Neuronal stem cell (in vitro differentiated cells): ENCODE measurements around the gene CWC27.
"Not testable (repeated sequence)": the region's sequence is repeated elsewhere in the genome, so short reads cannot be mapped to it uniquely, and the experiment has no call there.

ENCODE experiments used
- DNase-seq: peaks from one replicate; pipeline ENCODE4 v3.0.0-alpha.2; 2013; ENCODE audit warnings: low spot score
- H2AFZ ChIP-seq: one replicate; pipeline ENCODE4 v1.6.1; 2013; ENCODE audit warnings: mild to moderate bottlenecking, low read length, inconsistent platforms
- H2AK5ac ChIP-seq: 2 replicates; pipeline ENCODE4 v1.6.1; 2013; ENCODE audit warnings: low read depth, mild to moderate bottlenecking, inconsistent platforms, low read length, moderate library complexity, mixed read lengths
- H2BK120ac ChIP-seq: 2 replicates; pipeline ENCODE4 v1.6.1; 2013; ENCODE audit warnings: low read depth, mild to moderate bottlenecking, inconsistent platforms, low read length, moderate library complexity, mixed read lengths
- H2BK12ac ChIP-seq: one replicate; pipeline ENCODE4 v1.6.1; 2013; ENCODE audit warnings: low read length, inconsistent platforms
- H2BK15ac ChIP-seq: 2 replicates; pipeline ENCODE4 v1.6.1; 2013; ENCODE audit warnings: mild to moderate bottlenecking, low read length, inconsistent platforms, mixed read lengths
- H2BK5ac ChIP-seq: one replicate; pipeline ENCODE4 v1.6.1; 2013; ENCODE audit warnings: inconsistent platforms, mild to moderate bottlenecking, low read length, moderate library complexity
- H3K14ac ChIP-seq: one replicate; pipeline ENCODE4 v1.6.1; 2013; ENCODE audit warnings: low read length, inconsistent platforms
- H3K18ac ChIP-seq: 2 replicates; pipeline ENCODE4 v1.6.1; 2013; ENCODE audit warnings: low read length, inconsistent platforms
- H3K23ac ChIP-seq: 2 replicates; pipeline ENCODE4 v1.6.1; 2013; ENCODE audit warnings: low read depth, mild to moderate bottlenecking, mixed read lengths, low read length, inconsistent platforms; ENCODE audit not compliant: poor library complexity
- H3K27ac ChIP-seq: replicated peaks from 3 replicates; pipeline ENCODE4 v1.5.1; 2013; ENCODE audit warnings: low read length, inconsistent platforms
- H3K27me3 ChIP-seq, 3 experiments: 2 replicates each; pipeline ENCODE4 v1.6.1; 2013; ENCODE audit warnings: low read length in 3 of 3, mild to moderate bottlenecking in 2 of 3, inconsistent platforms in 1 of 3, low read depth in 1 of 3, mixed read lengths in 1 of 3, moderate library complexity in 1 of 3; ENCODE audit not compliant: control insufficient read depth in 3 of 3, insufficient read depth in 3 of 3
- H3K36me3 ChIP-seq, 2 donors: replicated peaks in 1 of 2; 2 replicates each; pipeline ENCODE4 v1.6.1; 2013; ENCODE audit warnings: low read length in 2 of 2; ENCODE audit not compliant: control insufficient read depth in 2 of 2, insufficient read depth in 2 of 2
- H3K4ac ChIP-seq: 2 replicates; pipeline ENCODE4 v1.6.1; 2013; ENCODE audit warnings: inconsistent platforms, mild to moderate bottlenecking, low read length, moderate library complexity
- H3K4me1 ChIP-seq, 2 donors: 1 replicate in 1 of 2; 2 replicates in 1 of 2; pipeline ENCODE4 v1.6.1; 2013; ENCODE audit warnings: low read length in 2 of 2, low read depth in 1 of 2; ENCODE audit not compliant: control insufficient read depth in 2 of 2, insufficient read depth in 1 of 2
- H3K4me2 ChIP-seq: one replicate; pipeline ENCODE4 v1.6.1; 2013; ENCODE audit warnings: mild to moderate bottlenecking, low read length, inconsistent platforms; ENCODE audit not compliant: insufficient read depth, poor library complexity, severe bottlenecking
- H3K4me3 ChIP-seq, 2 donors: 2 replicates each; pipeline ENCODE4 v1.5.1; 2013; ENCODE audit warnings: low read length in 2 of 2, mild to moderate bottlenecking in 2 of 2, inconsistent platforms in 1 of 2, moderate library complexity in 1 of 2
- H3K79me1 ChIP-seq: one replicate; pipeline ENCODE4 v1.6.1; 2013; ENCODE audit warnings: low read depth, mild to moderate bottlenecking, inconsistent platforms, low read length, moderate library complexity
- H3K9ac ChIP-seq: one replicate; pipeline ENCODE4 v1.6.1; 2013; ENCODE audit warnings: mild to moderate bottlenecking, low read depth, low read length, inconsistent platforms; ENCODE audit not compliant: poor library complexity
- H3K9me3 ChIP-seq, 2 donors: replicated peaks in 1 of 2; 2 replicates each; pipeline versions ENCODE3 to v1.6.1; 2013; ENCODE audit warnings: low read length in 2 of 2, mild to moderate bottlenecking in 2 of 2, inconsistent platforms in 1 of 2, low read depth in 1 of 2, mixed read lengths in 1 of 2, moderate library complexity in 1 of 2; ENCODE audit not compliant: control insufficient read depth in 2 of 2, insufficient read depth in 1 of 2
- H4K8ac ChIP-seq: one replicate; pipeline ENCODE4 v1.6.1; 2013; ENCODE audit warnings: low read depth, mild to moderate bottlenecking, inconsistent platforms, low read length, moderate library complexity
- H4K91ac ChIP-seq: one replicate; pipeline ENCODE4 v1.6.1; 2013; ENCODE audit warnings: low read length, low read depth, mild to moderate bottlenecking, inconsistent platforms; ENCODE audit not compliant: poor library complexity
- WGBS, 2 donors: extraction: QIAGEN DNeasy Blood & Tissue Kit; methylation state at CpG; one replicate each; pipeline ENCODE4 v1.1.7; 2013; ENCODE audit warnings: missing lambda C conversion rate in 2 of 2, mixed read lengths in 1 of 2; ENCODE audit not compliant: insufficient read length in 2 of 2, insufficient replicate concordance in 1 of 2; ENCODE audit errors: extremely low coverage in 2 of 2; 5-methylcytosine and 5-hydroxymethylcytosine counted together

Gene CWC27

DNA sequence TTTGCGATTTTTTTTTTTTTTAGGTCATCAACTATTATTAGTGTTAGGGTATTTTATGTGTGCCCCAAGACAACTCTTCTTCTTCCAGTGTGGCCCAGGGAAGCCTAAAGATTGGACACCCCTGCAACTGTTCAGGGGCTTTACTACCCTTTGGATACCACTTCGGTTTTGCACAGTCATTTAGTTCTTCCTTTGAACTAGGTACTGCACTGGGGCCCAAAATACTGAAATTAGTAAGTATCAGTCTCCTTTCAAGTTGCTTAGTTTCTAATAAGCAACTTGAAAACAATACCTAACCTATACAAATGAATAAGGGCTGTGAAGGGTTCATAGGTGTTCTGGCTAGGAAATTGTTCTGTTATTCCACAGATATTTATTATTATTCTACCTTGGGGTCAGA lies 45.3 kb downstream of the CWC27 start:
- no CpG with 5 or more reads among the region's 2 CpGs for WGBS, 2 donors
- H3K4me2 ChIP-seq, result no peak overlapping the region
- H2AK5ac ChIP-seq, result no peak overlapping the region
- H4K91ac ChIP-seq, result no peak overlapping the region
- no peak overlapping the region for H3K27ac ChIP-seq
- no peak overlapping the region for H4K8ac ChIP-seq
- no peak overlapping the region for H2BK120ac ChIP-seq
- H3K27me3 ChIP-seq, result no peaks in the 10 kb centered on the region
- H3K23ac ChIP-seq, result no peak overlapping the region
- H3K4me1 ChIP-seq, result no peaks in the 10 kb centered on the region
- H3K18ac ChIP-seq, result no peak overlapping the region
- no peaks in the 10 kb centered on the region for H3K9me3 ChIP-seq
- H3K9ac ChIP-seq, result no peak overlapping the region
- no peak overlapping the region for H2BK15ac ChIP-seq
- H3K14ac ChIP-seq, result no peak overlapping the region
- peaks cover 1 to 18% of the 10 kb centered on the region in 2 donors for H3K36me3 ChIP-seq
- no peak overlapping the region for H2BK12ac ChIP-seq
- no peak overlapping the region for H2AFZ ChIP-seq
- DNase-seq, result no peak
- no peaks in the 10 kb centered on the region for H3K79me1 ChIP-seq
- H2BK5ac ChIP-seq, result no peak overlapping the region
- H3K4ac ChIP-seq, result no peak overlapping the region
- no peak overlapping the region for H3K4me3 ChIP-seq

DNA sequence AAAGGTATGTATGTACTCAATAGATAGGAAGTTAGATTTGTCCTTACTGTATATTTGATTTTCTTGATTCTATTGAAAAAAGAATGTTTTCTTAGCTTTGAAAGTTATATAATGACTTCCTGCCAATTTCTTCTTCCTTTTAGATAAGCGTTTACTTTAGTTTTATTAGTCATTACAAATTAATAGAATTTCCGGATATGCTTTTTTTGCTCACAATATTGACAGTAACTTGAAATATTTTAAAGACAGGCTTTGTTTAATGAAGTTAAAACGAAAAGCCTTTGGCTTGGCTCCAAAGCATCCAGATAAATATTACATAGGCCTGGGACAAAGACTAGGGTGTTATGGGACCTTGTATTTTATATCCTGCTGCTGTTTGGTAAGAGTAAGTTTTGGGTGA lies 49.5 kb downstream of the CWC27 start:
- H2BK120ac ChIP-seq, result no peak overlapping the region
- H3K23ac ChIP-seq, result no peak overlapping the region
- no peak overlapping the region for H3K9ac ChIP-seq
- no peak for DNase-seq
- no peak overlapping the region for H2BK15ac ChIP-seq
- H2BK5ac ChIP-seq, result no peak overlapping the region
- H2BK12ac ChIP-seq, result no peak overlapping the region
- no peak overlapping the region for H3K4me3 ChIP-seq
- no peaks in the 10 kb centered on the region for H3K27me3 ChIP-seq
- H3K14ac ChIP-seq, result no peak overlapping the region
- H2AFZ ChIP-seq, result no peak overlapping the region
- no peak overlapping the region for H2AK5ac ChIP-seq
- no peaks in the 10 kb centered on the region for H3K9me3 ChIP-seq
- no peak overlapping the region for H3K27ac ChIP-seq
- no peaks in the 10 kb centered on the region for H3K4me1 ChIP-seq
- no peaks in the 10 kb centered on the region for H3K79me1 ChIP-seq
- H3K4me2 ChIP-seq, result no peak overlapping the region
- no peak overlapping the region for H3K18ac ChIP-seq
- no peak overlapping the region for H3K4ac ChIP-seq
- H4K8ac ChIP-seq, result no peak overlapping the region
- no peak overlapping the region for H4K91ac ChIP-seq
- WGBS, 2 donors, result no CpG with 5 or more reads among the region's 3 CpGs
- H3K36me3 ChIP-seq, result peaks cover 1 to 18% of the 10 kb centered on the region in 2 donors

DNA sequence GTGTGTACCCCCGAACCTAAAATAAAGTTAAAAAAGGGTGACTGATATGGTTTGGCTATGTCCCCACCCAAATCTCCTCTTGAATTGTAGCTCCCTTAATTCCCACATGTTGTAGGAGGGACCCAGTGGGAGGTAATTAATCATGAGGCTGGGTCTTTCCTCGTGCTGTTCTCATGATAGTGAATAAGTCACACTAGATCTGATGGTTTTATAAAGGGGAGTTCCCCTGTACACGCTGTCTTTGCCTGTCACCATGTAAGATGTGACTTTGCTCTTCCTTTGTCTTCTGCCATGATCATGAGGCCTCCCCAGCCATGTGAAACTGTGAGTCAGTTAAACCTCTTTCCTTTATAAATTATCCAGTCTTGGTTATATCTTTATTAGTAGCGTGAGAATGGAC lies 50.6 kb downstream of the CWC27 start:
- not testable (repeated sequence) for H2AFZ ChIP-seq, H4K8ac ChIP-seq

DNA sequence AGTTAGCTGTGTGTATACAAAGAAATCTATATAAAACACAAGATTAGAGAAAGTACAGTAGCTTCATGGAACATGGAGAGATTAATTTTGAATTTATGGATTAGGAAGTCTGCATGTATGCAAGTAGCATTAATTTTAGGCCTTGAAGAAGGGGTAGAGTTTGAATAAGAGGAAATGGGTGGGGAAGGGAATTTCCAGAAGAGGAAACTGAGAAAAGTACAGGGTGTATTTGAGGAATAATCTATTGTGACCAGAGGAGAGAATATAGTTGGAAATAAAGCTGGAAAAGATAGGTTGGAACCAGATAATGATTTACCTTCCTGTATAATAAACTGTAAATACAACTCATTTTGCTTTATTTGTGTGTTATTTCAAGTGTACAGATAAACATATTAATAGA lies 53.6 kb downstream of the CWC27 start:
- Histone ChIP-seq H2AFZ (no peak overlapping the region), H3K27ac (no peak overlapping the region), H4K8ac (no peak overlapping the region), H2BK12ac (no peak overlapping the region), H2BK120ac (no peak overlapping the region), H4K91ac (no peak overlapping the region), H3K4me2 (no peak overlapping the region), H2AK5ac (no peak overlapping the region), H3K4me1 (no peaks in the 10 kb centered on the region), H3K4ac (no peak overlapping the region), H3K4me3 (no peak overlapping the region), H3K9me3 (no peaks in the 10 kb centered on the region), H3K9ac (no peak overlapping the region), H3K27me3 (no peaks in the 10 kb centered on the region), H3K23ac (no peak overlapping the region), H2BK5ac (no peak overlapping the region), H3K14ac (no peak overlapping the region), H3K79me1 (no peaks in the 10 kb centered on the region), H3K36me3 (peaks cover 0 to 3% of the 10 kb centered on the region in 2 donors), H3K18ac (no peak overlapping the region), H2BK15ac (no peak overlapping the region)
- no peak for DNase-seq

More for the DNA sequence above, 50.6 kb downstream of the CWC27 start:
- not testable (repeated sequence) for H3K18ac ChIP-seq, H3K4me2 ChIP-seq, DNase-seq, H3K14ac ChIP-seq, H2BK120ac ChIP-seq, H2BK15ac ChIP-seq, H3K9ac ChIP-seq, H2AK5ac ChIP-seq, H2BK12ac ChIP-seq, H4K91ac ChIP-seq, H3K23ac ChIP-seq, H3K9me3 ChIP-seq, H3K79me1 ChIP-seq, H3K4me3 ChIP-seq, H3K27me3 ChIP-seq, H3K4me1 ChIP-seq, H2BK5ac ChIP-seq, H3K4ac ChIP-seq, H3K27ac ChIP-seq
- peaks cover 1 to 18% of the 10 kb centered on the region in 2 donors for H3K36me3 ChIP-seq
- no CpG with 5 or more reads among the region's 4 CpGs for WGBS, 2 donors
